Trophoblast cell (in vitro differentiated cells and primary cell): ENCODE measurements around the gene NMNAT3.

Experiments
- DNase-seq, 2 donors: peaks; one replicate each; pipeline ENCODE4 v3.0.0-alpha.2; 2016
- H2AFZ ChIP-seq: 2 replicates; pipeline ENCODE4 v1.6.1; 2013; ENCODE audit warnings: low read length, moderate library complexity, mild to moderate bottlenecking; ENCODE audit not compliant: insufficient read depth, poor library complexity
- H2AK5ac ChIP-seq: 2 replicates; pipeline ENCODE4 v1.6.1; 2013; ENCODE audit warnings: mild to moderate bottlenecking, low read length
- H2BK120ac ChIP-seq: 2 replicates; pipeline ENCODE4 v1.6.1; 2013; ENCODE audit warnings: low read length, mild to moderate bottlenecking, moderate library complexity; ENCODE audit not compliant: insufficient read depth, poor library complexity
- H2BK12ac ChIP-seq: 2 replicates; pipeline ENCODE4 v1.6.1; 2013; ENCODE audit warnings: mild to moderate bottlenecking, low read length, moderate library complexity
- H2BK5ac ChIP-seq: 2 replicates; pipeline ENCODE4 v1.6.1; 2013; ENCODE audit warnings: low read length, low read depth, moderate library complexity, mild to moderate bottlenecking; ENCODE audit not compliant: poor library complexity
- H3K14ac ChIP-seq: 2 replicates; pipeline ENCODE4 v1.6.1; 2013; ENCODE audit warnings: mild to moderate bottlenecking, low read length
- H3K18ac ChIP-seq: 2 replicates; pipeline ENCODE4 v1.6.1; 2013; ENCODE audit warnings: mild to moderate bottlenecking, low read length
- H3K23ac ChIP-seq: 2 replicates; pipeline ENCODE4 v1.6.1; 2013; ENCODE audit warnings: low read length
- H3K27ac ChIP-seq: 2 replicates; pipeline ENCODE4 v1.5.1; 2013; ENCODE audit warnings: low read depth, mild to moderate bottlenecking, inconsistent platforms, low read length, moderate library complexity
- H3K27me3 ChIP-seq: 2 replicates; pipeline ENCODE4 v1.6.1; 2013; ENCODE audit warnings: inconsistent platforms, mild to moderate bottlenecking, low read length, moderate library complexity; ENCODE audit not compliant: insufficient read depth
- H3K36me3 ChIP-seq, 2 experiments: 1 replicate in 1 of 2; 2 replicates in 1 of 2; pipeline ENCODE4 v1.6.1; 2013; ENCODE audit warnings: low read length in 2 of 2, mild to moderate bottlenecking in 2 of 2, moderate library complexity in 1 of 2; ENCODE audit not compliant: insufficient read depth in 2 of 2, control insufficient read depth in 1 of 2
- H3K4ac ChIP-seq: 2 replicates; pipeline ENCODE4 v1.6.1; 2013; ENCODE audit warnings: low read depth, mild to moderate bottlenecking, low read length, moderate library complexity
- H3K4me1 ChIP-seq, 2 experiments: 1 replicate in 1 of 2; 2 replicates in 1 of 2; pipeline ENCODE4 v1.6.1; 2013; ENCODE audit warnings: low read length in 2 of 2, mild to moderate bottlenecking in 2 of 2, moderate library complexity in 1 of 2; ENCODE audit not compliant: insufficient read depth in 2 of 2, control insufficient read depth in 1 of 2
- H3K4me2 ChIP-seq: 2 replicates; pipeline ENCODE4 v1.6.1; 2013; ENCODE audit warnings: inconsistent platforms, mild to moderate bottlenecking, low read length, moderate library complexity
- H3K4me3 ChIP-seq: 2 replicates; pipeline ENCODE4 v1.5.1; 2013; ENCODE audit warnings: mild to moderate bottlenecking, low read depth, low read length, inconsistent platforms
- H3K79me1 ChIP-seq: one replicate; pipeline ENCODE4 v1.6.1; 2013; ENCODE audit warnings: low read length
- H3K79me2 ChIP-seq: 2 replicates; pipeline ENCODE4 v1.6.1; 2013; ENCODE audit warnings: low read length, mild to moderate bottlenecking; ENCODE audit not compliant: control insufficient read depth, insufficient read depth, poor library complexity
- H3K9ac ChIP-seq: 2 replicates; pipeline ENCODE4 v1.6.1; 2013; ENCODE audit warnings: mild to moderate bottlenecking, low read length
- H3K9me3 ChIP-seq: 2 replicates; pipeline ENCODE4 v1.6.1; 2013; ENCODE audit warnings: low read depth, mild to moderate bottlenecking, control low read depth, inconsistent platforms, low read length; ENCODE audit not compliant: insufficient read depth
- H4K12ac ChIP-seq: 2 replicates; pipeline ENCODE4 v1.6.1; 2013; ENCODE audit warnings: low read depth, mild to moderate bottlenecking, low read length, moderate library complexity
- H4K8ac ChIP-seq: 2 replicates; pipeline ENCODE4 v1.6.1; 2013; ENCODE audit warnings: low read depth, mild to moderate bottlenecking, low read length, moderate library complexity
- H4K91ac ChIP-seq: one replicate; pipeline ENCODE4 v1.6.1; 2013; ENCODE audit warnings: low read depth, mild to moderate bottlenecking, low read length, moderate library complexity
- WGBS: extraction: QIAGEN DNeasy Blood & Tissue Kit; methylation state at CpG from one replicate; pipeline ENCODE4 v1.1.7; 2013; ENCODE audit warnings: missing lambda C conversion rate; ENCODE audit not compliant: insufficient read length, insufficient coverage; ENCODE audit errors: extremely low coverage; 5-methylcytosine and 5-hydroxymethylcytosine counted together

Gene NMNAT3

DNA sequence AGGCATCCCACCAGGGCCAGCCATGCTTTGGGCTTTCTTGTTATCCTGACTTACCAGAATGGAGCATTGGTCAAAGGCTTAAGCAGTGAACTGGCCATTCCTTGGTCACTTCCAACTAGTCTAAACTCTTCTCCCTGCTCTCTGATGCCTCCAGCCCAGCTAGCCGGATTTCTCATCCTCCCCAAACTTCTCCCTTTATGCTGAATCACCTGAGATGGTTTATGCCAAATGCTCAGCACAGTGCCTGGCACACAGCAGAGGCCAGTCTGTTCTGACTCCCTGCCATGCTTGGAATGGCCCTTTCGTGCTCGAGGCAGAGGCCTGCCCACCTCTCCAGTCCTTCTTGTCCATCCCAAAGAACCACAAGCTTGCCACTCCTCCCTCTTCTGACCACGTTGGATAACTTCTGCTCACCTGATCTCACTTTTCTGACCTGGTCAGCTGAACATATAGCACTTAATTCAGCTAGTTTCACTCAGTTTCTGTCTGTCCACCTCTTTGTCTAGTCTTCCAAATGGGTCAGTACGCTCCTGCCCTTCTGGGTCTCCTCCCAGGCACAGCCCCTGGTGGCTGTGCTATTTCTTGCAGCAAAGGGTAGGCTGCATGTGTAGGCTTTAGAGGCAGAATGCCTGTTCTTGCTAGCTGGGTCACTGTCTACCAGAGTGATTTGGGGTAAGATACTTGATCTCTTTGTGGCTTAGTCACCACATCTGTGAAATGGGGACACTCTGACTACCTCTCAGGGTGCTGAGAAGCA, 136.1 kb downstream of the NMNAT3 start:
- WGBS = no CpG with 5 or more reads among the region's 5 CpGs
- Histone ChIP-seq H3K4me2 (no peak overlapping the region), H3K18ac (no peak overlapping the region), H3K27ac (no peak overlapping the region), H3K9me3 (peaks cover 9% of the 10 kb centered on the region), H3K36me3 (no peaks in the 10 kb centered on the region), H3K79me2 (no peaks in the 10 kb centered on the region), H3K23ac (no peak overlapping the region), H4K12ac (no peak overlapping the region), H2AK5ac (no peak overlapping the region), H3K9ac (no peak overlapping the region), H3K79me1 (no peaks in the 10 kb centered on the region), H2AFZ (no peak overlapping the region), H3K14ac (no peak overlapping the region), H2BK120ac (no peak overlapping the region), H4K91ac (no peak overlapping the region), H3K4me1 (peaks cover 0 to 3% of the 10 kb centered on the region in 2 experiments), H3K27me3 (no peaks in the 10 kb centered on the region), H2BK12ac (no peak overlapping the region), H3K4ac (no peak overlapping the region), H3K4me3 (no peak overlapping the region), H4K8ac (no peak overlapping the region), H2BK5ac (no peak overlapping the region)
- DNase-seq = no peak

DNA sequence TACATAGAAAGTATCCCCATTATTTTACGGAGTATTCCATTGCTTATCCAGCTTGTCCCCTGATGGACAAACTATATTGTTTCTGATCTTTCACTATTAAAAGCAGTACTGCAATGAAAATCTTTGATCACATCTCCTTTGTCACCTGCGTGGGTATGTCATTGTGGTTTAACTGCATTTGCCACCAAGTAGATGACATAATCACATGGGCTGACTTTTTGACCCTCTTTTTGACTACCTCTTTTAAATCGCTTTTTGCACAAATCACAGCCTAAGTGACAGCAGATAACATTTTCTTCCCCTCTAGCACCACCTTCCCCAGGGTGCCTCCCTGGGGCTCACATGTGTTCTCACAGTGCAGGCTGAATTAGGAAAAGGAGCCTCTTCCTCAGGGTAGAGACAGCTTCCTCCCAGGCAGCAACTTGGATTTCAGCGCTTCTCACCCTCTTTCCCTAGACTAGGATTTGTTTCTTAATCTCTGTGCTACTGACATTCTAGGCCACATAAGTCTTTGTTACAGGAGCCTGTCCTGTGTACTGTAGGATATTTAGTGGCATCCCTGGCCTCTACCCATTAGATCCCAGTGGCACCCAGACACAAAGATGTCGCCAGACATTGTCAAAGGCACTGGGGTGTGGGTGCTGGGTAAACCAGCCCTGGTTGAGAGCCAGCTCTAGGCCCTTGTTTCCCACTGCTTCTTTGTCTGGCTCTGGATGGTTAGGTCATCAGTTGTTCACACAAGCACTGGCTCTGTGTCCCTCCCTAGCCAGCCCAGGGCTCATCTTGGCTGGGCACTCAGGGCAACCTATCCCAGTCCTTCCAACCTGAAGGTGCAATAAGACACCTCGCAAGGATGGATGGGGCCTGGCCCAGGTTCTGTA, 136.9 kb downstream of the NMNAT3 start:
- Histone ChIP-seq H3K14ac (no peak overlapping the region), H3K79me2 (no peaks in the 10 kb centered on the region), H3K18ac (no peak overlapping the region), H4K8ac (no peak overlapping the region), H3K4me2 (no peak overlapping the region), H3K9me3 (peaks cover 9% of the 10 kb centered on the region), H2BK120ac (no peak overlapping the region), H2BK5ac (no peak overlapping the region), H4K12ac (no peak overlapping the region), H3K4me3 (no peak overlapping the region), H3K4ac (no peak overlapping the region), H3K23ac (no peak overlapping the region), H3K9ac (no peak overlapping the region), H3K27ac (no peak overlapping the region), H2BK12ac (no peak overlapping the region), H3K79me1 (no peaks in the 10 kb centered on the region), H2AK5ac (no peak overlapping the region), H4K91ac (no peak overlapping the region), H2AFZ (no peak overlapping the region), H3K4me1 (peaks cover 0 to 3% of the 10 kb centered on the region in 2 experiments), H3K36me3 (no peaks in the 10 kb centered on the region), H3K27me3 (no peaks in the 10 kb centered on the region)
- no peak for DNase-seq
- no CpG with 5 or more reads among the region's 6 CpGs for WGBS

DNA sequence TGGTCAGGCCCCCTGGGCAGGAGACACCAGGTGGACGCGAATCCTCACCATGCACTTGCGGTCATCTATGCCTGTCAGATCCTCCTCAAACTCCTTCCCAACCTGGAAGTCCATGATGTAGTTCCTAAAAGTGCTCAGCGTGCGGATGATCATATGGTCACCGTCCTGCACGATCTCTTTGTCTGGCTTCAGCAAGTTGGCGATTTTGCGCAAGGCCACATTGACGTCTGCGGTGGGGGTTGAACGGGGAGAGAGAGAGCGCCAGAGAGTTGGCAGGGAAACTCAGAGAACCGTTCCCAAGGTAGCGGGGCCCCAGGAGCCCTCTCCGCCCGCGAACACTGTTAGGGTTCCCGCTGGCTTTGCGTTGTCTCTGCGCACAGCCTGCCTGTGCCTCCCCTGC, 139.0 kb downstream of the NMNAT3 start:
- H2BK12ac ChIP-seq = no peak overlapping the region
- H2AK5ac ChIP-seq = no peak overlapping the region
- H3K27ac ChIP-seq = no peak overlapping the region
- peaks cover 6 to 10% of the 10 kb centered on the region in 2 experiments for H3K4me1 ChIP-seq
- no peak overlapping the region for H3K9ac ChIP-seq
- H3K4me2 ChIP-seq = peak overlapping the region; percentile 80
- H3K4ac ChIP-seq = no peak overlapping the region
- H4K91ac ChIP-seq = no peak overlapping the region
- H2BK120ac ChIP-seq = no peak overlapping the region
- H2BK5ac ChIP-seq = no peak overlapping the region
- H3K79me2 ChIP-seq = no peaks in the 10 kb centered on the region
- H3K4me3 ChIP-seq = no peak overlapping the region
- no peaks in the 10 kb centered on the region for H3K36me3 ChIP-seq
- H4K8ac ChIP-seq = no peak overlapping the region
- H3K27me3 ChIP-seq = no peaks in the 10 kb centered on the region
- DNase-seq = peak in 1 of 2 donors; percentile 22
- peaks cover 9% of the 10 kb centered on the region for H3K9me3 ChIP-seq
- no peaks in the 10 kb centered on the region for H3K79me1 ChIP-seq
- H4K12ac ChIP-seq = no peak overlapping the region
- no peak overlapping the region for H3K14ac ChIP-seq
- no peak overlapping the region for H3K18ac ChIP-seq
- H2AFZ ChIP-seq = no peak overlapping the region
- no CpG with 5 or more reads among the region's 21 CpGs for WGBS
- no peak overlapping the region for H3K23ac ChIP-seq

DNA sequence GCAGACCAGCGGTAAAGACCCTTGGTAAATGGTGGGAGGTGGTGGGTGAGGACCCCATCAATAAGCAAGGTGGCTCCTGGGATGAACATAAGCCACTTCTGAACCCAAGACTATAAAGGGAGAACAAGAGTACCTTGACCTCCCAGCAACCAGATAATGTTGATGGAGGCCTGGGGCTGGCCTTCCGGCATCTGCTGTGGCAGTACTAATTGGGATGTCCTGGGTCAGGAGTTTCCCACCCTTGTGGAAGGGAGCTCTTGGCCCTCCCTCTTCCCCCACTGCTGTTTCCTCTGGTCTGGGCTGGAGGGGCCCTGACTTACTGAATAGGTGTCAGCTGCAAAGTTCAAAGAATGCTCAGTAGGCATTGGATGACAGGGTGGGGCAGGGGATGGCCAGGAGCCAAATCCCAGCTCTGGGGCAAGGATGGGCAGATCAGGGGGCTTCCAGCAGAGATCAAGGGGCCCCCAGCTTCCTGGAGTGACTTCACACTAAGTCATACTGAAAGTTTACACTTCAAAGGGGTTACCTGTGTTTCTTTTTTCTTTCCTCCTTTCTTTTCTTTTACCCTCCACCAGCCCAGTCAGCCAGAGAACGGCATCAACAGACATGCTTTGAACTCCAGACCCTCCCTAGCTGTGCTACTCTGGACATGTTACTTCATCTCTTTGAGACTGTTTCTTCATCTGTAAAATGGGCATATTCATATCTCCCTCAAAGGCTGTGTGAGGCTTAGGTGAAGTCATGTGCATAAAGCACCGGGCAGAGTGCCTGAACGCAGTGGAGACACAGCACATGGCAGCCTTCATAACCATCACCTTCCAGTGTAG, 139.8 kb downstream of the NMNAT3 start:
- Histone ChIP-seq H3K14ac (no peak overlapping the region), H4K12ac (no peak overlapping the region), H2AK5ac (no peak overlapping the region), H4K8ac (no peak overlapping the region), H3K4me2 (no peak overlapping the region), H4K91ac (no peak overlapping the region), H3K4ac (no peak overlapping the region), H2BK120ac (no peak overlapping the region), H3K4me1 (peaks cover 6 to 10% of the 10 kb centered on the region in 2 experiments), H2BK5ac (no peak overlapping the region), H3K79me2 (no peaks in the 10 kb centered on the region), H3K9ac (no peak overlapping the region), H2BK12ac (no peak overlapping the region), H3K9me3 (peaks cover 9% of the 10 kb centered on the region), H3K23ac (no peak overlapping the region), H2AFZ (no peak overlapping the region), H3K36me3 (no peaks in the 10 kb centered on the region), H3K4me3 (no peak overlapping the region), H3K27ac (no peak overlapping the region), H3K18ac (no peak overlapping the region), H3K79me1 (no peaks in the 10 kb centered on the region), H3K27me3 (no peaks in the 10 kb centered on the region)
- WGBS = no CpG with 5 or more reads among the region's 5 CpGs
- DNase-seq = no peak
